Kidney capillary endothelial cell (primary cell): ENCODE data around the gene TAPT1.
A peak's percentile ranks its signal among the peaks of the same experiment; 100 is the strongest.

Source experiments
- DNase-seq: peaks from one replicate; pipeline ENCODE4 v3.0.0-alpha.2; 2018; ENCODE audit warnings: low spot score

TAPT1 gene

DNA sequence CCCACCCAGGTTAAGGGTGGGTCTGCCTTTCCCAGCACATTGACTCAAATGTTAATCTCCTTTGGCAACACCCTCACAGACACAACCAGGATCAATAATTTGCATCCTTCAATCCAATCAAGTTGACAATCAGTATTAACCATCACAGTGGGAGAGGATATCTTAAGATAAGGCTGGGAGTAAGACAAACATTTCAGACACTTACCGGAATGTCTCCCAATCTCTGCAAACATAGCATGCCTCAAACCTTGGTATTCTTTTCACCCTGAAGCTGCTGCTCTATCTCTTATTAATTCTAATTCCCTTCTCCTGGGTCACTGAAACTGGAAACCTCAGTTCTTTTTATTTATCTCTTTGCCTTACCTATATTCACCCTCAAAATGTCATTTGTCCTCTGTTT, 19.0 kb upstream of the TAPT1 start:
- DNase-seq = no peak

DNA sequence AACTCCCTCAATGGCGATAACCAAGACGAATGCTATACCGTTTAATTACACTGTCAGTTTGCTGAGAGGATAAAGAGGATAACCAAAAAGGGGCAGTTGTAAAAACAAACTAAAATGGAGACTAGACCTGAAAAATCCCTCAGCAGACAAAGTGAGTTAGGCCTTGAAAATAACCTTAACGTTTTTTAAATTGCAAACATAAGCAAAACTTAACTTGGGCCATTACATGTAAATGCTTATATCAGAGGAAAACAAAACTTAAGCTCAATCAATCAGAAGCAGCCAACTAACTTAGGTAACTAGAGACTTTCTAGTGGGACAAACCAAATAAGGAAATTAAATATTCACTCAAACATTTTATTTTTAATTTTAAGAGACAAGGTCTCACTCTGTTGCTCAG, 17.0 kb upstream of the TAPT1 start:
- no peak for DNase-seq

DNA sequence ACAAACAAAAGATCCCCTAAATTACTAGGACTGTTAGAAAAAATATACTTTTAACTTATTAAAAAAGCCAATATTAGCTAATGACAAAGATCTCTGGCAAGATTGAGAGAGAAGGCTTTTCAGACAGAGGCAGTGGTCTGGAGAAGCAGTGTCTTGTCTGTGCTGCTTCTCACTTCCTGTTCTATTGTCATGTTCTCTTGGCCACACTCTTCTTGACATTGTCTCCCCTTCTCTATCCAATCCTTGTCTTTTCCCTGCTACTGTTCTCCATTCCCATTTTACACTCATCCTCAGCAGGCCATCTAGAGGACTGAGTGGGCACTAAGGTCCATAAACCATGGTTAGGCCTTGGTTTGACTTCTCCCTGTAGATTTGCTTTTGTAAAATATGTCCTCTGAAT, 14.0 kb upstream of the TAPT1 start:
- DNase-seq = no peak

DNA sequence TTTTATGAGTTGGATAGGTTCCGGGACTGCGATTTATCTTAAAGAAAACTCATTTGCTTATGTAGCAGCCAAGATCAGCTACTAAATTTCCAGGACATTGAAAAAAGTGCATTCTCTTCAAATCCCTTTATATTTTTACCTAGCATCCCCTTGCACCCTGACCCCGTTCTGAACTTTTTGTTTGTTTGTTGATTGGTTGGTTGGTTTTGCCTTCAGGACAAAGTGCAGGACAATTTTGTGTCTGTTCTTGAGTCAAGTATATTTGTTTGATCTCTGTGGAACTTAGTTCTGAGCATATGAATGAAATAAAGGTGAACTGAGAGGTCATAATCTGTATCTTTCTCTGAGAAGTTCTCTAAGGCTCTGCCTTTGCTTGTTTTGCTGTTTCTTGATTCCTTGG, 12.8 kb upstream of the TAPT1 start:
- DNase-seq = no peak

DNA sequence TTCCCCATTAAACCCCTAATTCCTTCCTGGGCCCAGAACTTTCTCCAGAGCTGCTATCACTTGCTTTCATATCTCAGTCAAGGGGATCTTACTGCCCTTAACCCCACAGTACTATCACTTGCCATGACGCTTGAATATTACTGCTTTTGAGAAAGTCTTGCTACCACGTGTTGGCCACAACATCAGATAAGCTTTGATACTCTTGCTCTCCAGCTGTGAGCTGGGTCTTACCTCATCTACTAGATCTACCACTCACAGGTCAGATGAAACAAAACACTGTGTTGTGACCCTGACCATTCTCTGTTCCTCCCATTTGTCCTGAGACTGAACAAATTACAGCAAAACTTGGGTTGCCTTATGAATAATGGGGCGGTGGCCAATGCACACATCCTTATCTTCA, 12.1 kb upstream of the TAPT1 start:
- no peak for DNase-seq

GRCh38 chr4:16237715-16238114, 11.4 kb upstream of the TAPT1 start:
- DNase-seq = no peak

DNA sequence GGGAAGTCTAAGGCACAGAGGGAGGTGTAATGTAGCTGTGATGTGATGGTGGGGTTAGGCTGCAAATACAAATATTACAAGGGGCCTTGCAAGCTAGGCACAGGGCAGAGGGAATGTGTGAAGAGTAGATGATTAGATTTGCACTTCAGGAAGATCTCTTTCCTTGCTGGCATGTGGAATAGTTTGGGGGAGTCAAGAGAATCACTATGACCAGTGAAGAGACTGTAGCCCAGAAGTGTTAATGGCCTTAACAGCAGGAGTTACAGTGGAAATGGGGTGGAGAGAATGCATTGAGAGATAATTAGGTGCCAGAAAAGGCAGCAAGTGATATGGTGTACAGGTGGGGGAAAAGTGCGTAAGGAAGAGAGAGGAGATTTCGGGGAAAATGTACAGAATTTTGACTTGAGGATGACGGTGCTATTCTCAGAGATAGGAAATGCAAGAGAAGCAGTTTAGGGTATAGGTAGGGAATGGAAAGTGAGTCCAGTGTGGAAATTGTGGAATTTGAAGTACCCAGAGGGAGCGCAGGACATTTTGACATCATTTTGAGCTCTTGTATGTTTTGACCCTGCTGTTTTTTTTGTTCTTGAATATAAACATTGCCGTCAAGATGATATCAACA, 10.2 kb upstream of the TAPT1 start:
- no peak for DNase-seq

- no peak for DNase-seq
Observed at GRCh38 chr4:16235209-16235608, 8.9 kb upstream of the TAPT1 start.

DNA sequence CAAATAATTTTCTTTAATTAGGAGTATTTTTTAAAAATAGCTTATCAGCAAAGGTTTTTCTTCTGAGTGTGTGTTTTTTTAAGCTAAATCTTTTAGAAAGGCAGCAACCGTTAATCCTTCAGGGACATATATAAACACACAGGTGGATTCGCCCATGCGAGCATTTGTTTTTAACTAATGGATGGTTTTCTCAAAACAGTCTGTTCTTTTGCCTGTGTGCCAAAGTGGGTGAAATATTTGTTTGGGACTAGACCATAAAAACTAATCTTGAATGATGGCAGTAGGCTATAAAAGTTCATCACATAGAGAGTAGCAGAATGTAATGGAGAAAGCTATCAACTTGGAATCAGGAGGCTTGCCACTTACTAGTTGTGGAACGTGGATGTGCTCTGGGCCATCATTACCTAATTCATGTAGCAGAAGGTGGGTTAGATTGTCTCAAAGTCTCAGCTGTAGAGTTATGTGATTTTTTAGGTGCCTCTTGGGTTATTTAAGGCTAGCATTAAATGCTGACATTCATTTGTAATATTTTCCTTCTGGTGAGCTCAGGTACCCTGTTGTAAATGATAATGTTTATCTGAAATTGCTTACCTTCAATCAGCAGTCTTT, 7.4 kb upstream of the TAPT1 start:
- DNase-seq = no peak

GRCh38 chr4:16231570-16232245, 5.4 kb upstream of the TAPT1 start:
- DNase-seq = peak; percentile 13

- DNase-seq = no peak
Observed at GRCh38 chr4:16230308-16230707, 4.0 kb upstream of the TAPT1 start.

GRCh38 chr4:16229604-16230003, 3.3 kb upstream of the TAPT1 start:
- DNase-seq = no peak

- DNase-seq = peak; percentile 16
Observed at GRCh38 chr4:16227462-16227868, 1.2 kb upstream of the TAPT1 start.

GRCh38 chr4:16226816-16227461, 668 bp upstream of the TAPT1 start:
- peak; percentile 33 for DNase-seq

DNA sequence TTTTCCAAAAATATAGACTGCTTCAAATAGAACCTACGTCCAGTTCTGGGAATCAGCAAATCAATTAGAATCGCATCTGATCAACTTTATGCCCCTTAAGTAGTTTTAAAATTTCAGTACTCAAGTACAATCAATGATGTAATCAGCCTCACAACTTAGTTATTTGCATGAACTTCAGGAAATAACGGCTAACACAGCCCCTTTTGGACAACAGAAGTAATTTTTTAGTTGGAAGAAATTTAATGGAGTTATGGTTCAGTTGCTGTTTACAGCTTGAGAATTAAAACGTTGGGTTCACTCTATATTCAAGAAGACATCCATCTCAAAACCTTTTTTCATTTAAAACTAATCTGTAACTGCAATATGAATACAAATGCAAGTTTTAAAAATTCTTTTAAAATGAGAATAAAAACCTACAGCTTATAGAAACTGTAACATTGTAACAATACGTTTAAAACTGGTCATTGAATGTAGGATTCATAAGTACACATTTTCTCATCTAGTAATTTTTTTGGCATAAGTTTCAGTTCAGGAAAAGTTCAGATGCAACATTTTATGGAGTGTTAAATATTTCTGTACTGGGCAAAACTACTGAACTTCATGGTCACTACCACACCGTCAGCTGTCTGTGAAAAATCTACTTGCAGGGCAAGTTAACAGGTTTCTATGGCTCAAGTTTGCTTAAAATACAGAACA, 956 bp downstream of the TAPT1 start:
- peak; percentile 48 for DNase-seq

DNA sequence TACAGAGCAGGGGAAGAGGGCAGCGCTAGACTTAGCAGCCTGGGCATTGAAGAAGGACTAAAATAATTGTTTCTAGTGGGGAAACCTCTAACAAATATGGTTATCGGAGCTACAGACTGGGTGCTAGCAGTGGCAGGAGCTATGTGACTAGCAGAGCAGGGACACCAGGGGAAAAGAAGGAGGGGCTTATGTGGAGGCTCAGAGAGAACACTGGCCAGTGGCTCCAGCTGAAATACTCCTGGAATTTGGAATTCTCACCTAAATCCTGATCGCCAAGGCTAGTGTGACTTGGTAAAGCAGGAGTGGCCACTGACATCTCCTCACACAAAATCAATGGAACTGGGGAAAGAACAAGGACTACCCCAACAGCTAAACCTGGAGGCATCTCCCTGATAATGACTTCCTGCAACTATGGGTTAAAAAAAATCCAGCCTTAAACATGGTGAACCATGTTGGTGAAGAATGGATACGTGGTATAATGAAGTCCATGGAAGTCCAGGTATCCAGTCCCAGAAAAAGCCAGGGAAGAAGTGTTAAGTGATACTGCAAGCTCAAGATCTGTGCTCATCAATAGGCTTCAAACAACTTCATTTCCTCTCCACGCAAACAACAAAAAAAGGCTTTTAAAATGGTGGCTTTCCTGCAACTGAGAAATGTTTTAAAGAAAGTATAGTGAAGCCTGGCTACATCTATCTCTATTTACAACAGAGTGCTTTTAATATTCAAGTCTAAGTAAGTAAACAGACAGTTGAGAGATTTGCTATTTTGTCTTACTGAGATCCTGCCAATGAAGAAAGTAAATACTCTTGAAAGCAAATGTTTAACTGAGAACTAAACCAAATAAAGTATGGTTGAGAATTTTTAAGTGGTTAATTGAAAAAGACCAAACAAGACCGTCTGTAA, 1.8 kb downstream of the TAPT1 start:
- no peak for DNase-seq

GRCh38 chr4:16222957-16223527, 3.2 kb downstream of the TAPT1 start:
- DNase-seq = no peak

DNA sequence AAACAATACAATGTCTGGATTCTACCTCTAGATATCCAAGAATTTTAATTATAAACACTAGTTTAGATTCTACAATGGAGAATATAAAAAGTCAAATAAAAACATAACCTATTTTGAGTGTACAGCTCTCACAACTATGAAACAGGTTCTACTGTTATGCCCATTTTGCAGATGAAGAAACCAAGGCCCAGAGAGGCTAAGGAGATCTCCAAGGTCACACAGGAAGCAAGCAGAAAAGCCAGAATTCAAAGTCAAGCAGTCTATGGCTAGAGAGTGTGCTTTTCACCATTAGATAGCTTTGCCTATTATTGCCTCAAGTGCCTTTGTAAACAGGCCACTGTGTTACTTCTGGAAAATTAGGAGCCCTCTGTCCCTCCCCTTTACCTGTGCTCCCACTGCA, 7.3 kb downstream of the TAPT1 start:
- DNase-seq = no peak

GRCh38 chr4:16217300-16218051, 8.8 kb downstream of the TAPT1 start:
- no peak for DNase-seq

DNA sequence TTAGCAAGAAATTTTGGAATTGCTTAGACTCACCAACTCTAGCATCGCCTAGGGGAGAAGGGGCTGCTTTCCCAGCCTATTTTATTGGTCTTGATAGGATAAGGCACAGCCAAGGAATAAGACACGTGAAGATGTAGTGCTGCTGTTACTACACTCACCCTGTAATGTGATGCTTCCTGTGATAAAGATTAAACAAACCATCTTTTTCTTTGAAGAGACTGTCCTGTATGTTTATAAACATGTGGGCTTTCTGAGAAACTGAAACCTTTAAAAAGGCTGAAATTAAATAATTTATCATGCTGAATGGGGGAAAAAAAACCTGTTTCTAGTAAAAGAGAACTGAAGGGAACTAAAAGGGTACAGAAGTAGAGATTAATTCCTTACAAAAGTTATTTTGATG, 13.2 kb downstream of the TAPT1 start:
- DNase-seq = no peak
